BLaER1 treated with 17β-estradiol and CSF1 and Interleukin-3, amounts not matched to agents 10 nM and 100 nM (cell line): Measurements from ENCODE around the gene DCT.
A peak's percentile ranks its signal among the peaks of the same experiment; 100 is the strongest.
"Not testable (repeated sequence)": the region's sequence is repeated elsewhere in the genome, so short reads cannot be mapped to it uniquely, and the experiment has no call there.

Source experiments
- H3K27ac ChIP-seq, 11 experiments: shearing (Covaris generic); formaldehyde crosslinking; 2 replicates each; pipeline ENCODE4 v1.8.1; 2022
- H3K27me3 ChIP-seq, 11 experiments: shearing (Covaris generic); formaldehyde crosslinking; 2 replicates each; pipeline ENCODE4 v1.8.1; 2022
- H3K36me3 ChIP-seq, 11 experiments: shearing (Covaris generic); formaldehyde crosslinking; 2 replicates each; pipeline ENCODE4 v1.8.1; 2022
- H3K4me1 ChIP-seq, 10 experiments: shearing (Covaris generic); formaldehyde crosslinking; 2 replicates each; pipeline ENCODE4 v1.8.1; 2022
- H3K4me2 ChIP-seq, 11 experiments: shearing (Covaris generic); formaldehyde crosslinking; 2 replicates each; pipeline ENCODE4 v1.8.1; 2022
- H3K4me3 ChIP-seq, 10 experiments: shearing (Covaris generic); formaldehyde crosslinking; 2 replicates each; pipeline ENCODE4 v1.8.1; 2022
- H3K9ac ChIP-seq, 11 experiments: shearing (Covaris generic); formaldehyde crosslinking; 2 replicates each; pipeline ENCODE4 v1.8.1; 2022
- H3K9me3 ChIP-seq, 11 experiments: shearing (Covaris generic); formaldehyde crosslinking; replicated peaks in 1 of 11; 2 replicates each; pipeline ENCODE4 v1.8.1; 2022
- H4K20me1 ChIP-seq, 11 experiments: shearing (Covaris generic); formaldehyde crosslinking; 2 replicates each; pipeline ENCODE4 v1.8.1; 2022
- Cebpa-rat ChIP-seq, 11 experiments: shearing (Covaris generic); IDR thresholded peaks; 2 replicates each; pipeline ENCODE4 v1.8.1; 2022

Gene DCT

DNA sequence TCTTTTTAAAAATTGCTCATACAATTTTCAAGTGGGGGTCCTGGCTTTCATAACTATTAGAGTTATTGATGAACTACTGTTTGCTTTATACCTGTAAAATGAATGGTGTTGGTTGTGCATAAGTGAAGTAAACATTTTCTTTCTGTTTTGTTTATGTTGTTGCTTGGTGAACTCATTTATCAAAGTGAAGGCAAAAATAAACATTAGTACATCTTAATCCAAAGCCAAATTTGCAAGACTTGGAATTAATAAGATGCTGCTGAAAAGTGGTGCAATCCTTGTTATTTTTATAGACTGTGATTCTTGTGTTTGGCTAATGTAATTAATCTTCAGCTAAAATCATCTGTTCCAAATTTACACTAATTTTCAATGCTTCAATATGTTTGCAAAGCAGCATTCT is 24.4 kb upstream of the DCT start:
- Histone ChIP-seq H4K20me1 (no peaks in the 10 kb centered on the region), H3K36me3 (no peaks in the 10 kb centered on the region), H3K27me3 (no peaks in the 10 kb centered on the region), H3K9me3 (peaks cover 2 to 12% (median 4%) of the 10 kb centered on the region in 11 experiments; a peak in 18 of 22 replicates), H3K4me2 (no peak overlapping the region), H3K4me3 (no peak overlapping the region), H3K4me1 (no peaks in the 10 kb centered on the region), H3K27ac (no peak overlapping the region), H3K9ac (no peak overlapping the region)
- TF ChIP-seq Cebpa-rat (IDR thresholded peaks at IDR 0.05): no peak

GRCh38 chr13:94498831-94499230 is 19.3 kb upstream of the DCT start:
- H3K36me3 ChIP-seq, H4K20me1 ChIP-seq: not testable (repeated sequence)

GRCh38 chr13:94495806-94496205 is 16.3 kb upstream of the DCT start:
- Histone ChIP-seq H3K27ac (no peak overlapping the region), H3K36me3 (no peaks in the 10 kb centered on the region), H3K4me1 (peaks cover 0 to 8% (median 6%) of the 10 kb centered on the region in 10 experiments; a peak in 7 of 20 replicates), H4K20me1 (no peaks in the 10 kb centered on the region), H3K4me2 (no peak overlapping the region), H3K9me3 (peaks cover 11 to 29% (median 15%) of the 10 kb centered on the region in 11 experiments; a peak in 20 of 22 replicates), H3K4me3 (no peak overlapping the region), H3K9ac (no peak overlapping the region), H3K27me3 (no peaks in the 10 kb centered on the region)
- no peak for TF ChIP-seq Cebpa-rat (IDR thresholded peaks at IDR 0.05)

More at GRCh38 chr13:94498831-94499230, 19.3 kb upstream of the DCT start:
- not testable (repeated sequence) for H3K4me2 ChIP-seq, H3K4me1 ChIP-seq, H3K4me3 ChIP-seq, H3K27ac ChIP-seq, H3K9ac ChIP-seq, H3K27me3 ChIP-seq
- H3K9me3 ChIP-seq: peaks cover 11 to 21% (median 14%) of the 10 kb centered on the region in 11 experiments; a peak in 20 of 22 replicates

DNA sequence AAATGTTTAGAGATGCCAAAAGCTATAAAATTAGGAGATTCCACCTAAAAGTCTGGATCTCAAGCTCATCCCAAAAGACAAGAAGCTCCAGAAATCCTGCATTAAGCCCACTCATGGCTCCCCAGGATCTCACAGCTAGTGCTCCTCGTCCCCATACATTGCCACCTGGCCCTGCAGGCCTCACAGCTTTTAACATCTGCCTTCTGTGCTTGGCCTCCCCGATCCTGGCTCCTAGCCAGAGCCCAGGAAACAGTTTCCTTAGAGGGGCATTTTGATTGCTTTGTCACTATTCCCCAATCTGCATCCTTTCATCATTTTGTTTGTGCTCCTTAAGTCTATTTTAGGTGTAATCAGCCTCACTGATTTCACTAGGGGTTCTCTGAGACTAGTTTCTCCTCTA is 14.5 kb upstream of the DCT start:
- Histone ChIP-seq H3K4me2 (peak overlapping the region in 5 of 11 experiments; percentile 12 to 43 (median 36); a peak in 7 of 22 replicates), H3K4me1 (peaks cover 0 to 8% (median 6%) of the 10 kb centered on the region in 10 experiments; a peak in 7 of 20 replicates), H3K4me3 (no peak overlapping the region), H4K20me1 (no peaks in the 10 kb centered on the region), H3K27me3 (no peaks in the 10 kb centered on the region), H3K36me3 (no peaks in the 10 kb centered on the region), H3K9me3 (peaks cover 9 to 25% (median 13%) of the 10 kb centered on the region in 11 experiments; a peak in 20 of 22 replicates), H3K9ac (no peak overlapping the region), H3K27ac (no peak overlapping the region)
- no peak for TF ChIP-seq Cebpa-rat (IDR thresholded peaks at IDR 0.05)

DNA sequence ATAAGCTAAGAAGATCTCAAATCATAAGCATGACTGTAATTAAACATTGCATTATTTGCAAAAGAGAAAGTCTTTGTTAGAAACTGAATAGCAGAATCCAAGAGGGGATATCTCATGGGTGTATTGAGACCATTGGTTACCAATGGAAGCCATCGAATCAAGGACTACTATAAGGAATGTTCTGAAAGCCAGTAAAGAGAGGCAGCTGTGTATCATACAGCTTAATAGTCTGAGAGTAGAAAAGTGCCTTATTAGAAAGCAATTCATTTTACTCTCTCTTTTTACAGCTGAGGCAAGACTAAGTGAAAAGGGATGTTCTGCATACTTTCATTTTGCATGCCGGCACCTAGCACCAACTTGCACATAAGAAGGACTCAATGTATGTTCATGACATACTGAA is 7.6 kb upstream of the DCT start:
- Histone ChIP-seq H3K9ac (no peak overlapping the region), H3K4me3 (no peak overlapping the region), H3K4me1 (peaks cover 1 to 15% (median 7%) of the 10 kb centered on the region in 10 experiments; a peak in 18 of 20 replicates), H3K27ac (no peak overlapping the region), H3K27me3 (no peaks in the 10 kb centered on the region), H4K20me1 (no peaks in the 10 kb centered on the region), H3K36me3 (no peaks in the 10 kb centered on the region), H3K4me2 (no peak overlapping the region), H3K9me3 (0 out of 22 replicates have a peak, but pooled peaks cover 0 to 4% (median 0%) of the 10 kb centered on the region in 11 experiments)
- no peak for TF ChIP-seq Cebpa-rat (IDR thresholded peaks at IDR 0.05)

DNA sequence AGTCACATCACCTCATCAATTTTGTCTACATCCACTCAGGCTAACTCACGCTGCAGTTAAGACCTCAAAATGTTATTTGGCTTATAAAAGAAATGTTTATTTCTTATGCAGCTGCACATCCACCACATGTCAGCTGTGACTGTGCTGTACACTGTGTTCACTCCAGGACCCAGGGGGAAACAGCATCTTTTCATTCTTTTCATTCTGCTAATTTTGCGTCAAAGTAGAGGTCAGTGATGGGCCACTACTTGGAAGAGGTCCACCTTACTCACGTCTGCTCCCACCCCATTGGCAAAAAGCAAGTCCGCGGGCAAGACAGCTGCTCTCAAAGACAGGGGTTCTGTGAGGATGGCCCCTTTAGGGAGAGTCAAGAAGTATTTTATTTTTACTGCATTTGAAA is 4.5 kb upstream of the DCT start:
- no peak overlapping the region for H3K9ac ChIP-seq
- no peak overlapping the region; a peak in 2 of 22 replicates for H3K4me2 ChIP-seq
- H3K27me3 ChIP-seq: no peaks in the 10 kb centered on the region
- no peak overlapping the region for H3K4me3 ChIP-seq
- H3K36me3 ChIP-seq: no peaks in the 10 kb centered on the region
- no peaks in the 10 kb centered on the region for H4K20me1 ChIP-seq
- no peak for TF ChIP-seq Cebpa-rat (IDR thresholded peaks at IDR 0.05)
- 0 out of 22 replicates have a peak, but pooled peaks cover 0 to 4% (median 0%) of the 10 kb centered on the region in 11 experiments for H3K9me3 ChIP-seq
- peaks cover 31 to 46% (median 38%) of the 10 kb centered on the region in 10 experiments for H3K4me1 ChIP-seq
- peak overlapping the region in 4 of 11 experiments; percentile 19 to 96 (median 62); a peak in 6 of 22 replicates for H3K27ac ChIP-seq

DNA sequence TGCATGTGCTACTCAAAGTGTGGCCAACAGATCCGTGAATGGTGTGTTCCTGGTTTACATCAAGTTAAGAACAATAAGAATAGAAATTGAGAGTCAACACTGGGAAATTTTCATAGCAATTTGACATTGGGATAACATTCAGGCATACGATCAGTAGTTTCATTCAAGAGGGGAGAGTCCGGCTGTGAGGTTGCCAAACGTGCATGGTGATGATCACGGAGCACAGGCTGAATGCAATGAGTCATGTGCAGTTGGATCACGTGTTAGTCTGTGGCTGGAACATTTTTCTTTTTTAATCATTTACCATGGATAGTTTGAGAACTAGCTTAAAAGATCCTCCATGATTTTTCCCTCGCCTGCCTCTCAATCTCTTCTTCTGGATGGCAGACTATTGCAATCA is 2.5 kb upstream of the DCT start:
- H3K4me2 ChIP-seq: peak overlapping the region; percentile 56 to 83 (median 73); a peak in 20 of 22 replicates
- no peaks in the 10 kb centered on the region for H4K20me1 ChIP-seq
- peak overlapping the region in 10 of 11 experiments; percentile 65 to 96 (median 94); a peak in 19 of 22 replicates for H3K27ac ChIP-seq
- no peak overlapping the region for H3K4me3 ChIP-seq
- no peaks in the 10 kb centered on the region for H3K27me3 ChIP-seq
- no peaks in the 10 kb centered on the region for H3K36me3 ChIP-seq
- no peak for TF ChIP-seq Cebpa-rat (IDR thresholded peaks at IDR 0.05)
- H3K9me3 ChIP-seq: 0 out of 22 replicates have a peak, but pooled peaks cover 0 to 4% (median 0%) of the 10 kb centered on the region in 11 experiments
- H3K4me1 ChIP-seq: peaks cover 33 to 60% (median 45%) of the 10 kb centered on the region in 10 experiments
- peak overlapping the region in 8 of 11 experiments; percentile 71 to 83 (median 78); a peak in 14 of 22 replicates for H3K9ac ChIP-seq

GRCh38 chr13:94480672-94481145 is 1.2 kb upstream of the DCT start:
- peak overlapping the region; percentile 56 to 83 (median 73) for H3K4me2 ChIP-seq
- peak overlapping the region; percentile 13 to 96 (median 94); a peak in 21 of 22 replicates for H3K27ac ChIP-seq
- H3K9ac ChIP-seq: peak overlapping the region in 9 of 11 experiments; percentile 69 to 83 (median 78); a peak in 18 of 22 replicates
- peak in 10 of 11 experiments; percentile 39 to 99 (median 98); a peak in 18 of 22 replicates for TF ChIP-seq Cebpa-rat (IDR thresholded peaks at IDR 0.05)
- peaks cover 33 to 64% (median 45%) of the 10 kb centered on the region in 10 experiments for H3K4me1 ChIP-seq
- H3K27me3 ChIP-seq: no peaks in the 10 kb centered on the region
- H3K36me3 ChIP-seq: no peaks in the 10 kb centered on the region
- 0 out of 20 replicates have a peak overlapping the region, but pooled peaks of 1 of the 10 experiments have one; percentile 4 for H3K4me3 ChIP-seq
- no peaks in the 10 kb centered on the region for H4K20me1 ChIP-seq
- H3K9me3 ChIP-seq: 0 out of 22 replicates have a peak, but pooled peaks cover 0 to 4% (median 0%) of the 10 kb centered on the region in 11 experiments

DNA sequence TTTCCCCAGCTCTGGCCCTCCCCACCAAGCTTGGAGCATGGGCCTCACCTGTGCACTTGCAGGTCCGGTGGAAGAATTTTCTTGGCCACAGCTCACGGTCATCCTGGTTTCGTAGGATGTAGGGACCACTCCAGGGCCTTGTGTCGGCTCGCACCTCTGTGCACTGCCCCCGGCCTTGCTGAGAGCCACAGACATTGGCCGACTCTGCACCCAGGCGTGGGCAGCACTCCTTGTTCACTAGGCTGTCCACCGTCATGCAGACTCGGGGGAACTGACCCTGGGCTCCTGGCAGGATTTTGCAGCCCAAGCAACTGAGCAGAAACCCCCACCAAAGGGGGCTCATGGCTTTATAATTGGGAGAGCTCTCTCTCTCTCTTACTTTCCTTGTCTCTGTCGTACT is 569 bp downstream of the DCT start:
- Histone ChIP-seq H3K4me3 (no peak overlapping the region), H3K27me3 (no peaks in the 10 kb centered on the region), H3K4me1 (peaks cover 33 to 68% (median 45%) of the 10 kb centered on the region in 10 experiments), H3K27ac (peak overlapping the region in 9 of 11 experiments; percentile 81 to 96 (median 95); a peak in 17 of 22 replicates), H3K36me3 (no peaks in the 10 kb centered on the region), H3K4me2 (peak overlapping the region in 10 of 11 experiments; percentile 25 to 83 (median 73); a peak in 17 of 22 replicates), H3K9ac (peak overlapping the region in 3 of 11 experiments; percentile 7 to 83 (median 77); a peak in 8 of 22 replicates), H4K20me1 (no peaks in the 10 kb centered on the region), H3K9me3 (peaks cover 0 to 6% (median 0%) of the 10 kb centered on the region in 11 experiments; a peak in 1 of 22 replicates)
- TF ChIP-seq Cebpa-rat (IDR thresholded peaks at IDR 0.05): no peak
